NOMO-1 treated with dmso at 0.1 percent for 144 hours (cell line): ENCODE data around the gene PURB.
"Not testable (repeated sequence)": the region's sequence is repeated elsewhere in the genome, so short reads cannot be mapped to it uniquely, and the experiment has no call there.

Experiments
- DNase-seq: peaks from one replicate; lab custom pipeline; 2025; ENCODE audit not compliant: unreplicated experiment; lab: John Stamatoyannopoulos, UW

PURB gene

DNA sequence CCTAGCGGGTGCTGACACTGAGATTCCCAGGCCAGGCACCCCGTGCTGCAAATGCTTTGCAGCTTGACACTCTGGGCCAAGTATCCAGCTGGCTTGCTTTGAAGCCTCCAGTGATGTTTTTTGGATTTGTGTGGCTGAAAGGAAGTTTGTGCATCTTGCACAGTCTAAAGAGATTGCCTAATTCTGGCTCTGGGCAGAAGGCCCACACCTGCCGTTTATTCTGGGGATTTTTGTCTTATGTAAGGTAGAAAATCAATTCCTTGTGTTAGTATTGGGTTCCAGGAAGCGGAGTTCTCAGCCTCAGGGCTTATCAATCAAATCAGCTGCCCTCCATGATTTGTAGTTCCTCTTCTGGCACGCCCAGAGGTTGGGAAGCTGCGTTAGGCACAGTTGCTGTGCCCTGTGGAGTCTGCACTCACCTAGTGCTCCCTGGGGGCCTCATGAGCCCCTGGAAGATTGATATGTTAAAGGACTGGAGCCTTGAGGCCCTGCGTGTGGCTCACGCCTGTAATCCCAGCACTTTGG is 8.4 kb upstream of the PURB start:
- DNase-seq = no peak

GRCh38 chr7:44891791-44892190 is 6.5 kb upstream of the PURB start:
- no peak for DNase-seq

- DNase-seq = no peak
Observed at GRCh38 chr7:44891372-44891771, 6.0 kb upstream of the PURB start.

DNA sequence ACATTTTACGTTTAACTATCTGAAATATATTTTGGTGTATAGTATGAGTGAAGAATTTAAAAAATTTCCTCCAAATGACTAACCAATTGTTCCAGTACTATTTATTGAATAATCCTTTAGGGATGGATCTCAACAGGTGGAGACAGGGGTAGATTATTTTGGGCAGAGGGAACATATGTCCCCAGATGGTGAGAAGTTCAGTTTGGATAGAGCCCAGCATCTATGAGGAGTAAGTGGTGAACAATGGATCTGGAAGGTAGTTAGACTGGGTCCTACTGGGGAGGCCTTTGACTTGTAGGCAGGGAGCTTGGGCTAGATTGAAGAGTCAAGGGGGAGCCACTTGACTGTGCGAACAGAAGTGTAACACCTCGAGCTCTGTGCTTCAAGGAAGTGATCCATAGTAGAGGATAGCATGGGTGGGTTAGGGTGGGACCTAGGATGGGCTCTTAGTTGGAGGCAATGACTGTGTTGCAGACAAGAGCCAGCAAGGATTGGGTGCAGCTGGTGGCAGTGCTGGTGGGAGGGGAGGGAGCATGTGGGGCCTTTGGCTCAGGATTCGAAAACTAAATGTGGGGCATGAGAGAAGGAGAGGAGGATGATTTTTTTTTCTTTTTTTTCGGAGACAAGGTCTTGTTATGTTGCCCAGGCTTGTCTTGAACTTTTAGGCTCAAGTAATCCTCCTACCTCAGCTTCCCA is 3.9 kb upstream of the PURB start:
- DNase-seq = no peak

DNA sequence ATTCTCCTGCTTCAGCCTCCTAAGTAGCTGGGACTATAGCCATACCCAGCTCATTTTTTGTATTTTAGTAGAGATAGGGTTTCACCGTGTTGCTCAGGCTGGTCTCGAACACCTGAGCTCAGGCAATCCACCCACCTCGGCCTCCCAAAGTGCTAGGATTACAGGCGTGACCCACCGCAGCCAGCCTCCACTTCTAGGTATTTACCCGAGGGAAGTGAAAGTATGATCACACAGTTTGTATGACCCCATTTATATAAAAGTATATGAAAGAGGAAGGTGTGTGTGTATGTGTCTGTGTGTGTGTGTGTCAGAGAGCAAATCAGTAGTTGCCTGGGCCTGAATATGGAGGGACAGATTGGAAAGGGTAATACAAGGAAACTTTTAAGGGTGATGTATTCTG is 2.0 kb upstream of the PURB start:
- DNase-seq = peak; percentile 49

DNA sequence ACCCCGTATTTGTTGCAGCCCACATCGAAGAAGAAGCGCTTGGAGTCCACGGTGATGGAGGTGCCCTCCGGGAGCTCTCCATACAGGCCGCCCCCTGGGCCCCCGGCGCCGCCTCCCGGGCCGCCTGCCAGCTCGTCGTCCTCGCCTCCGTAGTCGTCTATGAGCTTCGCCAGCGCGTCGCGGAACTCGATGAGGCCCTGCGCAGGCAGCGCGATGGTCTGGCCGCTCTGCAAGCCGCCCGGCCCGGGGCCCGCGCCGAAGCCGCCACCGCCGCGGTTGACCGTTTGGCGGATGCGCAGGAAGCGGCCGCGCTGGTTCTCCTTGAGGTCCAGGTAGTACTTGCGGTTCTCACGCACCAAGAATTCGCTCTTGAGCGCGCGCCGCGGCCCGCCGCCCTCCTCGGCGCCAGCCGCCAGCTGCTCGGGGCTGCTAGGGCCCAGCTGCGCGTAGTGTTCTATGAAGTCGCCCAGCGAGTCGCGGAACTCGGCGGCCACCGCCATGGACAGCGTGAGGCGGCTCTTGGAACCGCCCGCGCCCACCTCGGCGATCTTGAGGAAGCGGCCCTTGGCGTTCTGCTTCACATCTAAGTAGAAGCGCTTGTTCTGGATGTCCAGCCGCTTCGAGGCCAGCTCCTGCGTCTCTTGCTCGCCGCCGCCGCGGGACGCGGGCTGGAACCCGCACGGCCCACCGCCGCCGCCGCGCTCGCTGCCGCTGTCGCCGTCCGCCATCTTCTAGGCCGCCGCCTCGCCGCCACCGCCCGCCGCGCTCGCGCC is 523 bp downstream of the PURB start:
- no peak for DNase-seq

GRCh38 chr7:44883961-44884620 is 1.2 kb downstream of the PURB start:
- DNase-seq = no peak

DNA sequence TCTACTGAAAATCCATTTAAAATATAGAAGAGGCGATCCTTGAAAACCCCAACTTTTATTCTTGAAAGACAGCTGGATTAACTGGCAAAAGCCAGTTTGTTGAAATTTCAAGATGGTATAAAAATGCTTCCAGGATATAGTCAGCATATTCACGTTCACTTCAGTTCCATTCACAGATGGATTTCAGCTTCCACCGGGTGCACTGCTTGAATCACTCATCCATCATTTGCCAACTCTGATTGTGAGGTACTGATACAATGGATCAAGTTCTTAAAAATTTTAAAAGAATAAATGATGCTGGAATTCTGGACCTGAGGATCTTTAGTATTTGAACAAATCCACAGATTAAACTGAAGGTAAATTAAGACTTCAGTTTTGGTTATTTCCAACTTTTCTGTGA is 2.4 kb downstream of the PURB start:
- DNase-seq = no peak

GRCh38 chr7:44881610-44882009 is 3.7 kb downstream of the PURB start:
- DNase-seq = no peak

GRCh38 chr7:44881066-44881600 is 4.2 kb downstream of the PURB start:
- DNase-seq = no peak

GRCh38 chr7:44880317-44881018 is 4.9 kb downstream of the PURB start:
- no peak for DNase-seq

- DNase-seq = no peak
Observed at GRCh38 chr7:44876393-44876792, 8.9 kb downstream of the PURB start.

- DNase-seq = no peak
Observed at GRCh38 chr7:44875241-44875640, 10.1 kb downstream of the PURB start.

DNA sequence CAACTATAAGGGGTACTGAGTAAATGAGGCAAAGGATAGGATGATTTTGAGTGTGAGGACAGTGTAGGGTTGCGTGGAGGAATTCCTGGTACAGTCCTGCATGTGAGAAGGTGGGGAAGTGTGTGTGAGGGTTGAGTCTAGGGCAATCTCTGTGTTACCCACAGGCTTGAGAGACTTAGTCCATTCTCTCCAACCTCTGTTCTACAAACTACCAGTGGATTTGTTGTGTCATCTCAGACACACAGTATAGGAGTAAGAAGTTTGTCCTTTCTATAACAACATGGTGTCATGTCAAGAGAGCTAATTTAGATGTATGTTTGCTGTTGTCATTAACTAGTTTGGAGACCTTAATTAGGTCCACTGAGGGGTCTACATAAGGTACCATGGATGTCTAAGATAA is 12.5 kb downstream of the PURB start:
- DNase-seq = no peak

DNA sequence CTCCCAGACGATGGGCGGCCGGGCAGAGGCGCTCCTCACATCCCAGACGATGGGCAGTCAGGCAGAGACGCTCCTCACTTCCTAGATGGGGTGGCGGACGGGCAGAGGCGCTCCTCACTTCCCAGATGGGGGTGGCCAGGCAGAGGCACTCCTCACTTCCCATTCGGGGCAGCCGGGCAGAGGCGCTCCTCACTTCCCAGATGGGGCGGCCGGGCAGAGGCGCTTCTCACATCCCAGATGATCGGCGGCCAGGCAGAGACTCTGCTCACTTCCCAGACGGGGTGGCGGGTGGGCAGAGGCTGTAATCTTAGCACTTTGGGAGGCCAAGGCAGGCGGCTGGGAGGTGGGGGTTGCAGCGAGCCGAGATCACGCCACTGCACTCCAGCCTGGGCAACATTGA is 13.4 kb downstream of the PURB start:
- not testable (repeated sequence) for DNase-seq

GRCh38 chr7:44870780-44871179 is 14.6 kb downstream of the PURB start:
- DNase-seq = not testable (repeated sequence)

GRCh38 chr7:44870336-44870735 is 15.0 kb downstream of the PURB start:
- DNase-seq = not testable (repeated sequence)

- no peak for DNase-seq
Observed at GRCh38 chr7:44867073-44867995, 18.0 kb downstream of the PURB start.

GRCh38 chr7:44861949-44862348 is 23.4 kb downstream of the PURB start:
- DNase-seq = peak; percentile 48

DNA sequence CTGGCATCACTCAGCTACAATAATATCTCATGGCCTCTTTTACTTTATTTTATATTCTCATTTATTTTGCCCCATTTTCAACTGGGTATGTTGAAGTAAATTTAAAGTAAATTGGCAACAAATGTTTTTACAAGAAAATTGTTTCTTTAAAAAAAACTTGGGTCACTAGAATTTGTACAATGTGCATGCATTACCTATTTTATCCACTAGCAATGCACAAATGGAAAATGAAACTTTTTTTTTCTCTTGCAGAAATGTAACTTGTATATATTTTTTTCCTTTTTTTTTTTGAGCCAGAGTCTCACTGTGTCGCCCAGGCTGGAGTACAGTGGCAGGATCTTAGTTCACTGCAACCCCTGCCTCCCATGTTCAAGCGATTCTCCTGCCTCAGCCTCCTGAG is 27.2 kb downstream of the PURB start:
- DNase-seq = no peak
